Mesendoderm (in vitro differentiated cells): Measurements from ENCODE around the gene RBBP8.

Source experiments
- DNase-seq: peaks from one replicate; pipeline ENCODE4 v3.0.0; 2013
- H2AK5ac ChIP-seq: 2 replicates; pipeline ENCODE4 v1.6.1; 2013; ENCODE audit warnings: low read length, inconsistent platforms
- H2BK120ac ChIP-seq: 2 replicates; pipeline ENCODE4 v1.6.1; 2013; ENCODE audit warnings: low read depth, mild to moderate bottlenecking, low read length, moderate library complexity, mixed read lengths
- H2BK15ac ChIP-seq: replicated peaks from 2 replicates; pipeline ENCODE4 v1.6.1; 2013; ENCODE audit warnings: low read depth, mild to moderate bottlenecking, moderate library complexity
- H2BK5ac ChIP-seq: 2 replicates; pipeline ENCODE4 v1.6.1; 2013; ENCODE audit warnings: low read length, inconsistent platforms
- H3K18ac ChIP-seq: 2 replicates; pipeline ENCODE4 v1.6.1; 2013; ENCODE audit warnings: mild to moderate bottlenecking, low read length, mixed read lengths
- H3K23ac ChIP-seq: one replicate; pipeline ENCODE4 v1.6.1; 2013; ENCODE audit warnings: low read length
- H3K27ac ChIP-seq: 2 replicates; pipeline ENCODE4 v1.5.1; 2013; ENCODE audit warnings: low read depth, mild to moderate bottlenecking, inconsistent platforms, low read length, moderate library complexity
- H3K27me3 ChIP-seq: 2 replicates; pipeline ENCODE4 v1.6.1; 2013; ENCODE audit warnings: low read length, control low read depth, mild to moderate bottlenecking, inconsistent platforms; ENCODE audit not compliant: insufficient read depth, poor library complexity
- H3K36me3 ChIP-seq: 2 replicates; pipeline ENCODE4 v1.6.1; 2013; ENCODE audit warnings: low read length, inconsistent platforms; ENCODE audit not compliant: control insufficient read depth, insufficient read depth
- H3K4ac ChIP-seq: one replicate; pipeline ENCODE4 v1.6.1; 2013; ENCODE audit warnings: low read depth, mild to moderate bottlenecking, low read length, moderate library complexity
- H3K4me1 ChIP-seq: 2 replicates; pipeline ENCODE4 v1.6.1; 2013; ENCODE audit warnings: low read depth, low read length, inconsistent platforms; ENCODE audit not compliant: control insufficient read depth
- H3K4me2 ChIP-seq: 2 replicates; pipeline ENCODE4 v1.6.1; 2013; ENCODE audit warnings: low read length
- H3K4me3 ChIP-seq: 2 replicates; pipeline ENCODE4 v1.5.1; 2013; ENCODE audit warnings: mild to moderate bottlenecking, low read length
- H3K56ac ChIP-seq: one replicate; pipeline ENCODE4 v1.6.1; 2013; ENCODE audit warnings: low read length
- H3K79me1 ChIP-seq: 2 replicates; pipeline ENCODE4 v1.6.1; 2013; ENCODE audit warnings: low read length, inconsistent platforms
- H3K79me2 ChIP-seq: 2 replicates; pipeline ENCODE4 v1.6.1; 2013; ENCODE audit warnings: mild to moderate bottlenecking, low read length; ENCODE audit not compliant: control insufficient read depth, insufficient read depth
- H3K9ac ChIP-seq: 2 replicates; pipeline ENCODE4 v1.6.1; 2013; ENCODE audit warnings: low read length, inconsistent platforms
- H4K5ac ChIP-seq: one replicate; pipeline ENCODE4 v1.6.1; 2013; ENCODE audit warnings: low read length
- H4K8ac ChIP-seq: one replicate; pipeline ENCODE4 v1.6.1; 2013; ENCODE audit warnings: low read depth, mild to moderate bottlenecking, control low read depth, low read length, moderate library complexity
- WGBS: extraction: QIAGEN DNeasy Blood & Tissue Kit; methylation state at CpG from one replicate; pipeline ENCODE4 v1.1.7; 2013; ENCODE audit warnings: low lambda C conversion rate, missing lambda C conversion rate; ENCODE audit not compliant: insufficient coverage; ENCODE audit errors: extremely low coverage; 5-methylcytosine and 5-hydroxymethylcytosine counted together

RBBP8 gene

GRCh38 chr18:22932885-22933205 is 283 bp upstream of the RBBP8 start:
- WGBS: no CpG with 5 or more reads among the region's 17 CpGs
- Histone ChIP-seq H3K4me1 (no peaks in the 10 kb centered on the region), H2BK15ac (no peak overlapping the region), H2BK120ac (no peak overlapping the region), H3K36me3 (no peaks in the 10 kb centered on the region), H3K27me3 (no peaks in the 10 kb centered on the region), H4K8ac (no peak overlapping the region), H2AK5ac (no peak overlapping the region), H4K5ac (no peak overlapping the region), H3K79me1 (peaks cover 2% of the 10 kb centered on the region), H3K4me2 (peak overlapping the region; percentile 98), H3K27ac (no peak overlapping the region), H3K4ac (no peak overlapping the region), H3K23ac (no peak overlapping the region), H3K56ac (peak overlapping the region; percentile 98), H2BK5ac (no peak overlapping the region), H3K9ac (peak overlapping the region; percentile 91), H3K79me2 (peaks cover 6% of the 10 kb centered on the region), H3K4me3 (peak overlapping the region; percentile 91), H3K18ac (no peak overlapping the region)
- DNase-seq: no peak

GRCh38 chr18:22933966-22934423 is 867 bp downstream of the RBBP8 start:
- H2BK15ac ChIP-seq: no peak overlapping the region
- peaks cover 6% of the 10 kb centered on the region for H3K79me2 ChIP-seq
- peak overlapping the region; percentile 97 for H3K9ac ChIP-seq
- H3K27ac ChIP-seq: no peak overlapping the region
- H3K56ac ChIP-seq: peak overlapping the region; percentile 87
- no peak overlapping the region for H2BK5ac ChIP-seq
- peak overlapping the region; percentile 99 for H3K4me2 ChIP-seq
- no peak for DNase-seq
- H4K8ac ChIP-seq: no peak overlapping the region
- no peak overlapping the region for H2AK5ac ChIP-seq
- no peaks in the 10 kb centered on the region for H3K36me3 ChIP-seq
- H3K23ac ChIP-seq: no peak overlapping the region
- WGBS: no CpG with 5 or more reads among the region's 16 CpGs
- no peaks in the 10 kb centered on the region for H3K27me3 ChIP-seq
- H2BK120ac ChIP-seq: no peak overlapping the region
- H3K79me1 ChIP-seq: peaks cover 2% of the 10 kb centered on the region
- no peak overlapping the region for H4K5ac ChIP-seq
- peak overlapping the region; percentile 48 for H3K4ac ChIP-seq
- H3K4me1 ChIP-seq: no peaks in the 10 kb centered on the region
- H3K18ac ChIP-seq: peak overlapping the region; percentile 61
- H3K4me3 ChIP-seq: peak overlapping the region; percentile 52

DNA sequence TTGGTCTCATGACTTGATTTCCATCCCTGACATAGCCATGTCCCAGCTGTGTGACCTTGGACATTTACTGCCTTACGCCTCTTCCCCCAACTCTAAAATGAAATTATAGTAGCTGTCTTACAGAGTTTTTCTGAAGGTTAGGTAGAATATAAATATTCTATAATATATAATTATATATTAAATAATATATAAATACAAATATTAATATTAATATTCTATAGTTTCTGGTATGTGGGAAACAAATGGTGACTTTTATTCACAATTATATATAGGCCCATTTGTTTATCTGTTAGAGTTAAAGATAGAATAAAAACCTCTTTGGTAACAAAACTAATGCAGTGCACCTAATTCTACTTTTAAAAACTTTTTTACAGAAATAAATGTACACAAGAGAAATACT is 1.7 kb downstream of the RBBP8 start:
- Histone ChIP-seq H3K4ac (no peak overlapping the region), H3K9ac (peak overlapping the region; percentile 29), H2BK15ac (no peak overlapping the region), H3K4me3 (no peak overlapping the region), H2AK5ac (no peak overlapping the region), H2BK120ac (no peak overlapping the region), H4K5ac (no peak overlapping the region), H3K79me2 (peaks cover 6% of the 10 kb centered on the region), H3K18ac (no peak overlapping the region), H3K27ac (no peak overlapping the region), H2BK5ac (no peak overlapping the region), H3K4me2 (peak overlapping the region; percentile 16), H3K27me3 (no peaks in the 10 kb centered on the region), H4K8ac (no peak overlapping the region), H3K79me1 (peaks cover 2% of the 10 kb centered on the region), H3K4me1 (no peaks in the 10 kb centered on the region), H3K36me3 (no peaks in the 10 kb centered on the region), H3K23ac (no peak overlapping the region), H3K56ac (no peak overlapping the region)
- DNase-seq: no peak
- no CpG with 5 or more reads among the region's 1 CpG for WGBS

DNA sequence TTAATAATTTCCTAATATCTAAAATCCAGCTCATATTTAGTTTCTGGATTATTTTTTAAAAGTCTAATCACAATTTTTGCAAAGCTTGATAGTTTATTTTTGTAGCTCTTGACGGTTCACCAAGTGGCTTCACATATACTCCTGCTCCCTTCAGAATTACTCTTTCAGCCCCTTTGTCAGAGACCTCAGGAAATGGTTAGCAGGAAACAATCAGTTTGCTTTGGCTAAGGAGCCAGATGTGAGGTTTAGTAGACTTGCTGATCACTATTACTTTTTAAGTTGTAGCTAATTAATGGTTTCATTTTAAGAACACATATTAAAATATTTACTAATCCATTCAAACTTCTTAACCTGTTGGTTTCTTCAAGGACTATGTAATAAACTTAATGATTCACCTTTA is 2.3 kb downstream of the RBBP8 start:
- no CpG with 5 or more reads among the region's 1 CpG for WGBS
- no peak overlapping the region for H3K27ac ChIP-seq

DNA sequence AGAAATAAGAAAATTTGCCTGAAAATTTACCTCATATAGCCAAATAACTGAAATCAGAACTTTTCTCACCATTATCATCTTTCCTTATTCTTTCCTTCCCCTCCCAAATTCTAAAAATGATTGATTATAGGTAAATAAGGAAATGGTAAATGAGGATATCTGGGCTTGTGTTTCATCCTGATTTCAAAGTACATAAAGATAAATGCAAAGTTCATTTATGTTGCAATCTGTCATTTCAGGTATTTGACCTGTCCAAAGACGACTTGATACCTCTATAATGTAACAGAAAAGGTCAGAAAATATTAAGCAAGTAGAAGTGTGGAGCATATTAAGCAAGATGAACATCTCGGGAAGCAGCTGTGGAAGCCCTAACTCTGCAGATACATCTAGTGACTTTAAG is 3.4 kb downstream of the RBBP8 start:
- no peak for DNase-seq
- no CpG with 5 or more reads among the region's 2 CpGs for WGBS
- Histone ChIP-seq H4K8ac (peak overlapping the region; percentile 43), H3K36me3 (no peaks in the 10 kb centered on the region), H2BK5ac (no peak overlapping the region), H3K9ac (no peak overlapping the region), H2AK5ac (no peak overlapping the region), H3K23ac (no peak overlapping the region), H3K18ac (no peak overlapping the region), H3K79me1 (peaks cover 2% of the 10 kb centered on the region), H3K4me1 (no peaks in the 10 kb centered on the region), H4K5ac (no peak overlapping the region), H3K56ac (no peak overlapping the region), H3K4me3 (no peak overlapping the region), H3K4me2 (no peak overlapping the region), H2BK15ac (no peak overlapping the region), H2BK120ac (no peak overlapping the region), H3K27ac (no peak overlapping the region), H3K79me2 (peaks cover 6% of the 10 kb centered on the region), H3K4ac (no peak overlapping the region), H3K27me3 (no peaks in the 10 kb centered on the region)

More for the DNA sequence above, 2.3 kb downstream of the RBBP8 start:
- Histone ChIP-seq H3K36me3 (no peaks in the 10 kb centered on the region), H3K23ac (no peak overlapping the region), H3K79me2 (peaks cover 6% of the 10 kb centered on the region), H3K4me2 (no peak overlapping the region), H3K56ac (no peak overlapping the region), H3K4me1 (no peaks in the 10 kb centered on the region), H2BK5ac (no peak overlapping the region), H4K8ac (no peak overlapping the region), H3K27me3 (no peaks in the 10 kb centered on the region), H2BK120ac (no peak overlapping the region), H3K79me1 (peaks cover 2% of the 10 kb centered on the region), H3K9ac (no peak overlapping the region), H4K5ac (no peak overlapping the region), H3K4ac (no peak overlapping the region), H3K4me3 (no peak overlapping the region), H2AK5ac (no peak overlapping the region), H3K18ac (no peak overlapping the region), H2BK15ac (no peak overlapping the region)
- DNase-seq: peak; percentile 17

DNA sequence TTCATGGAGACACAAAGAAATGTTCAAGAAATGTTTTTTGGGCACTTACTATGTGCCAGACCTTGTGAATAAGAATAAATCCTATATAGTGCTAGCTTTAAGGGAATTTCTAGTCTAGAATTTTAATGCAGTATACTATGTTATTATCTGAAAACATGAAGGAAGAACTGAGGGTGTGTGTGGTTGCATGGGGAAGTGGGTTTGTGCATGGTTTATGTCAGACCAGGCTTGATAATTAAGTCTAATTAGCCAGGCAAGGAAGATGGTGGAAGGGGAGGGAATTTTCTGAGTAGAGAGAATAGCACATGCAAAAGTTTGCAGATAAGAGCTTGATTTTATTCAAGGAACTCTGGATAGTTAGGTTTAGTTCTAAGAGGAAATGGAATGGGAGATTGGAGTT is 6.5 kb downstream of the RBBP8 start:
- DNase-seq: no peak
- Histone ChIP-seq H3K4me1 (no peaks in the 10 kb centered on the region), H3K23ac (no peak overlapping the region), H3K27me3 (no peaks in the 10 kb centered on the region), H4K8ac (no peak overlapping the region), H3K79me1 (peaks cover 2% of the 10 kb centered on the region), H3K4me3 (no peak overlapping the region), H3K4ac (no peak overlapping the region), H3K9ac (no peak overlapping the region), H3K36me3 (peaks cover 3% of the 10 kb centered on the region), H2BK5ac (no peak overlapping the region), H3K79me2 (peaks cover under 1% of the 10 kb centered on the region), H2AK5ac (no peak overlapping the region), H3K27ac (no peak overlapping the region), H3K18ac (no peak overlapping the region), H3K4me2 (no peak overlapping the region), H2BK120ac (no peak overlapping the region), H2BK15ac (no peak overlapping the region), H4K5ac (no peak overlapping the region), H3K56ac (no peak overlapping the region)
